GM12872 (cell line): ENCODE measurements around the gene VWA8.

Experiments used
- TF ChIP-seq, protein P1 (sequence below): IDR thresholded peaks from 3 replicates; pipeline ENCODE4 v1.5.1; 2011; ENCODE audit warnings: low read depth, mild to moderate bottlenecking, low read length, moderate library complexity; ENCODE audit not compliant: insufficient read depth

The VWA8 gene

DNA sequence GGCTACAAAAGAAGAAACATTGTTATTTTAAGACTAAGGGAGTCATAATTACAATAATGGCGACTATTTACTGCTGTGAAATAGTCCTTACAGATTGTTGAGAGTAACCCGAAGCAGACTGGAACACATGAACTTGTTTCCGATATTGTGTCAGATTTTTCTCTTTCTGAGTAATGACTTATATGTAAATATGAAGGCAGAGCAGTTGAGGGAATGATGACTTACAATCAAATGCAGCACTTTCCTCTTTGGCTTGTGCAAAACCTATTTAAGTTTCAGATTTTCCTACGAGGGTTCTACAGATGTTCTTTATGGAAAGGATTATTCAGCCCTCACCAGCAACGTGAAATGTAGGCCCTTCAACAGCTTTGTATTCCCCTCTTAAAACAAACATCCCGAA, 304.9 kb downstream of the VWA8 start:
- TF ChIP-seq, protein P1, sequence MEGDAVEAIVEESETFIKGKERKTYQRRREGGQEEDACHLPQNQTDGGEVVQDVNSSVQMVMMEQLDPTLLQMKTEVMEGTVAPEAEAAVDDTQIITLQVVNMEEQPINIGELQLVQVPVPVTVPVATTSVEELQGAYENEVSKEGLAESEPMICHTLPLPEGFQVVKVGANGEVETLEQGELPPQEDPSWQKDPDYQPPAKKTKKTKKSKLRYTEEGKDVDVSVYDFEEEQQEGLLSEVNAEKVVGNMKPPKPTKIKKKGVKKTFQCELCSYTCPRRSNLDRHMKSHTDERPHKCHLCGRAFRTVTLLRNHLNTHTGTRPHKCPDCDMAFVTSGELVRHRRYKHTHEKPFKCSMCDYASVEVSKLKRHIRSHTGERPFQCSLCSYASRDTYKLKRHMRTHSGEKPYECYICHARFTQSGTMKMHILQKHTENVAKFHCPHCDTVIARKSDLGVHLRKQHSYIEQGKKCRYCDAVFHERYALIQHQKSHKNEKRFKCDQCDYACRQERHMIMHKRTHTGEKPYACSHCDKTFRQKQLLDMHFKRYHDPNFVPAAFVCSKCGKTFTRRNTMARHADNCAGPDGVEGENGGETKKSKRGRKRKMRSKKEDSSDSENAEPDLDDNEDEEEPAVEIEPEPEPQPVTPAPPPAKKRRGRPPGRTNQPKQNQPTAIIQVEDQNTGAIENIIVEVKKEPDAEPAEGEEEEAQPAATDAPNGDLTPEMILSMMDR: no peak

DNA sequence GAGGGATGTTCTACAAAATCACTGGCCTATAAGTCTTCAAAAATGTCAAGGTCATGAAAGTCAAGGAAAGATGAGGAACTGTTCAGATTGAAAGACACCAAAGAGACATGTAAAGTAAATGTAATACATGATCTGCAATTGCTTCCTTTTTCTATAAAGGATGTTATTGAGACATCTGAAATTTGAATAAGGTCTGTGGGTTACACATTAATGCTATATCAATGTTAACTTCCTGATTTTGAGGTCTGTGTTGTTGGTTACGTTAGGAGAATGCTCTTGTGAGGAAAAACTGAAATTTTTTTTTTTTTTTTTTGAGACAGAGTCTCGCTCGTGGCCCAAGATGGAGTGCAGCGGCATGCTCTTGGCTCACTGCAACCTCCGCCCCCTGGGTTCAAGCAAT, 306.1 kb downstream of the VWA8 start:
- TF ChIP-seq, protein P1: no peak

DNA sequence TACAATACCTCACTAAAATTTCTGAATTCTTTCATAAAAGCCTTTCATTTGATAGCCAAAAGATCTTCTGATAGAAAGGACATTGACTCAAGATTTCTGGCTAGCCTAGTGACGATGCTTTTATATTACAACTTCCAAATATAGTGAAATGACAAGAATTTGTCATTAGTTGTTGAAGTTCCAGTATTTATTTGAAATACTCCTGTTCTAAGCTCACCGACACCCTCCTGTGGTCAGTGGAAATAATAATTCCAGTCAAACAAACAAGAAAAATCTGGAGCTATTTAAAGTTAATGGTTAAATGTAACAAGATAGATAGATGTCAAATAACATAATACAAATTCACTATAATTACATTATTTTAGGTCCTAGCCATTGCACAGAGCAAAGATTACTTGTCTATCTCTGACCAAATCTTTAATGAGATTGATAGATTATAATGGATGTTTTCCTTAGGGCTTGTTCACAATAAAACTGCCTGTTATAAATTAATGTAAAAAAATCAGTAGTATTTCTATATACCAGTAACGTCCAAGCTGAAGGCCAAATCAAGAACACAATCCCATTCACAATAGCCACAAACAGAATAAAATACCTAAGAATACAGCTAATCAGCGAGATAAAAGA, 308.1 kb downstream of the VWA8 start:
- TF ChIP-seq, protein P1: peak; percentile 31; the same call in 1 of the 3 replicates

DNA sequence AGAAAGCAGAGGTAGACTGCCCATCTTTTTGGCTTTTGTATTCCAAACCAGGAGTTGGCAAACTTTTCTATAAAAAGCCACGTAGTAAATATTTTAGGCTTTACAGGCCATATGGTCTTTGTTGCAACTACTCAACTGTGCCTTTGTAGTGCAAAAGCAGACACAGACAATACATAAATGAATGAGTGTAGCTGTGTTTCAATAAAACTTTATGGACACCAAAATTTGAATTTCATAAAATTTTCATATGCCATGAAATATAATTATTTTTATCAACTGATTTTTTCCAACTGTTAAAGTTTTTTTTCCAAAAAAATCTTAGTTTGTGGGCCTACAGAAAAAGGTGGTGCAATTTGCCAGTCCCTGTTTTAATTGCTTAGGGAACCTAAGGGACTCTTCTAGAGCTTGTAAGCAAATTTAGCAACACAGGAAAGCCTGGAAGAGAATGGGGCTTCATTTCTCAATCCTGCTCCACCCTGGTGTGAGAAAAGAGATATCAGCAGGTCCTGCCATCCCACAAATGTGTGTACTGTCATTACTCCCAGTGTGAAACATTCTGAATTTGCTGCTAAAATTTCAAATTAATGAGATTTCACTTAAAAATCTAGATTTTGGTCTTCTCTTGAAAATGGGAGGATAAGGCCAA, 309.4 kb downstream of the VWA8 start:
- TF ChIP-seq, protein P1: no peak

DNA sequence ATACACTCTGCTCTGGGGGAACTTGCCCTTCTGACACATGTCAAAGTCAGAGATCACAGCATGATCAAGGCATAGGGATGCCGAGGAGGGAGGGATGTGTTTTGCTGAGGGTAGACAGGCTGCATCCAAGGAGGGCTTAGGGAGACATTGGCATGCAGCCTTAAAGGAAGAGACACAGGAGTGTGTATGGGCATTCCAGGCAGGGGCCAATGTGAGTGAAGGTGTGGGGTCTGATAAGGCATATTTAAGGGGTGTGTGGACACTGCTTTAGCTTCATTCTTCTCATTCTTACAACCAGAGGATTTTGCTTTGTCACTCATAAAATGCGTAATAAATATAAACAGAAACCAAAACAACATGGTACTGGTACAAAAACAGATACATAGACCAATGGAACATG, 310.2 kb downstream of the VWA8 start:
- TF ChIP-seq, protein P1: no peak

DNA sequence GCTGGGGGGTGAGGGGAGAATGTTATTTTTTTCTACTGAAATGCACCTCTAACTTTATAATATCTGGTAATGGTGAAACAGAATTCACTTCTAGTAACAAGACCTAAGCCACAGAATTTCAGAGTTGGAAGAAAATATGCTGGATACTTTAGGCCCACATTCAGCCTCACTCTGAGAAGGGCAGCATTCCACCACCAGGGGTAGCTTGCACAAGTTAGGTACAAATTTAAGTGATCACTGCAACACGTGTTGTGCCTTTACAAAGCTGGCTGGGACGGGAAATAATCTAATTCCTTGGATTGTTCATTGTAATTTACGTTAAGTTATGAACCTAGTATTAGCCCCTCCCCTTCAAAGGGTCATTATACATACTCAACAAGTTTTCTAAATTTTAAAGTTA, 311.2 kb downstream of the VWA8 start:
- TF ChIP-seq, protein P1: no peak

DNA sequence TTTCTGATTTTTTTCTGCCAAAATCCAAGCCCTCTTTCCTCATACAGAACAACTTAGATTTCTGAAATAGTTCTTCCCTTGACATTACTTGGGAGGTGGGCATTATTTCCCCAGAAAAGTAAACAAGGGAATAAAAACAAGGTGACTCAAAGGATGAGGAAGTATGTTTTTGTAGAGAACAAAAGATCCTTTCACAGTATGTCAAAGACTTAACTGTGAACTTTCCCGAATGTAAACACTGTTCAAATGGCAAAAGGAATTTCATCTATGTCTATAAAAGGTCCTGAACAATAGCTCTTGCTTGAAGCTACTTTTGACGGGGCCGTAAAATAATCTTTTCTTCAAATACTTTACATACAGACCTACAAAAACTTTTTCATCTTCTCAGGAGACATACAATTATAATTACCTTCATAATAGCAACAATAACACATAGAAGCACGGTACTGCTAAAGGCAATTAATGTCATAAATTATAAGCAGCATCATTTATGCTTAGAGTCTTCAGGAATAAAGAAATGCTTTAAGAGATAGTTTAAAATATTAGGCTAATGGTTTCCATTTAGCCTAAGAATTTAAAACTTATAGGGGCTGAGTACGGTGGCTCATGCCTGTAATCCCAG, 312.5 kb downstream of the VWA8 start:
- TF ChIP-seq, protein P1: no peak
